GM06990 (cell line): ENCODE measurements around the gene ARHGEF37.

Experiments used
- DNase-seq: peaks from one replicate; pipeline ENCODE4 v3.0.0-alpha.2; 2011; ENCODE audit not compliant: insufficient read length; ENCODE audit errors: extremely low read depth
- H3K27me3 ChIP-seq: replicated peaks from 2 replicates; pipeline ENCODE4 v1.6.0; 2011; ENCODE audit warnings: low read length; ENCODE audit not compliant: control insufficient read depth, insufficient read depth
- H3K36me3 ChIP-seq: 2 replicates; pipeline ENCODE4 v1.5.1; 2011; ENCODE audit warnings: low read length; ENCODE audit not compliant: control insufficient read depth, insufficient read depth
- H3K4me3 ChIP-seq: replicated peaks from 2 replicates; pipeline ENCODE4 v1.5.1; 2011; ENCODE audit warnings: low read depth, mild to moderate bottlenecking, control low read depth, low read length
- TF ChIP-seq, protein P1 (sequence below): IDR thresholded peaks from 2 replicates; pipeline ENCODE4 v1.5.1; 2011; ENCODE audit warnings: low read length, control low read depth, mild to moderate bottlenecking, inconsistent platforms; ENCODE audit not compliant: insufficient read depth, poor library complexity, severe bottlenecking

The ARHGEF37 gene

GRCh38 chr5:149572576-149573231 is 8.6 kb upstream of the ARHGEF37 start:
- no peaks in the 10 kb centered on the region for H3K27me3 ChIP-seq
- TF ChIP-seq, protein P1, sequence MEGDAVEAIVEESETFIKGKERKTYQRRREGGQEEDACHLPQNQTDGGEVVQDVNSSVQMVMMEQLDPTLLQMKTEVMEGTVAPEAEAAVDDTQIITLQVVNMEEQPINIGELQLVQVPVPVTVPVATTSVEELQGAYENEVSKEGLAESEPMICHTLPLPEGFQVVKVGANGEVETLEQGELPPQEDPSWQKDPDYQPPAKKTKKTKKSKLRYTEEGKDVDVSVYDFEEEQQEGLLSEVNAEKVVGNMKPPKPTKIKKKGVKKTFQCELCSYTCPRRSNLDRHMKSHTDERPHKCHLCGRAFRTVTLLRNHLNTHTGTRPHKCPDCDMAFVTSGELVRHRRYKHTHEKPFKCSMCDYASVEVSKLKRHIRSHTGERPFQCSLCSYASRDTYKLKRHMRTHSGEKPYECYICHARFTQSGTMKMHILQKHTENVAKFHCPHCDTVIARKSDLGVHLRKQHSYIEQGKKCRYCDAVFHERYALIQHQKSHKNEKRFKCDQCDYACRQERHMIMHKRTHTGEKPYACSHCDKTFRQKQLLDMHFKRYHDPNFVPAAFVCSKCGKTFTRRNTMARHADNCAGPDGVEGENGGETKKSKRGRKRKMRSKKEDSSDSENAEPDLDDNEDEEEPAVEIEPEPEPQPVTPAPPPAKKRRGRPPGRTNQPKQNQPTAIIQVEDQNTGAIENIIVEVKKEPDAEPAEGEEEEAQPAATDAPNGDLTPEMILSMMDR: no peak
- H3K36me3 ChIP-seq: no peaks in the 10 kb centered on the region
- no peak overlapping the region for H3K4me3 ChIP-seq
- DNase-seq: no peak

- TF ChIP-seq, protein P1: no peak
- Histone ChIP-seq H3K4me3 (no peak overlapping the region), H3K27me3 (no peaks in the 10 kb centered on the region), H3K36me3 (no peaks in the 10 kb centered on the region)
- DNase-seq: no peak
These were observed 6.2 kb upstream of the ARHGEF37 start for GRCh38 chr5:149575131-149575530.

GRCh38 chr5:149576021-149576420 is 5.3 kb upstream of the ARHGEF37 start:
- DNase-seq: peak; percentile 25
- H3K4me3 ChIP-seq: no peak overlapping the region
- TF ChIP-seq, protein P1: no peak

GRCh38 chr5:149578896-149579295 is 2.4 kb upstream of the ARHGEF37 start:
- DNase-seq: no peak
- H3K36me3 ChIP-seq: no peaks in the 10 kb centered on the region
- TF ChIP-seq, protein P1: no peak
- H3K27me3 ChIP-seq: no peaks in the 10 kb centered on the region
- no peak overlapping the region for H3K4me3 ChIP-seq

More at GRCh38 chr5:149576021-149576420, 5.3 kb upstream of the ARHGEF37 start:
- Histone ChIP-seq H3K27me3 (no peaks in the 10 kb centered on the region), H3K36me3 (no peaks in the 10 kb centered on the region)

DNA sequence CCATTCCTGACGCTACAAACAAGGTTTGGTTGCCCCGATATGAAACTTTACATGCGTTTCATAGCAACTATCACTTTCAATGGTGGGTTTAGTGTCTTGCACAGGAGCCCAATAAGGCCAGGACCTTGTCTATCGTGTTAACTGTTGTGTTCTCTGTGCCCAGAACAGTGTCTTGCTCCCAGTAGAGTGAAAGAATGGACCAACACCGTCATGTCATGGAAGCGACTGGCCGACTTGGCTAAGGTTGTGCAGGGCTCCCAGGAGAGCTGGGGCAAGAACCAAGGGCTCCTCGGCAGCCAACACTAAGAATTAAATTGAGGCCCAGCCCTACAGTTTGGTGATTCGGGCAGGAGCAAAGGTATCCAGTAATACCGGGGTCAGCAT is 498 bp upstream of the ARHGEF37 start:
- no peak overlapping the region; the same call in 1 of the 2 replicates for H3K4me3 ChIP-seq
- DNase-seq: no peak
- H3K27me3 ChIP-seq: no peaks in the 10 kb centered on the region
- TF ChIP-seq, protein P1: no peak
- no peaks in the 10 kb centered on the region for H3K36me3 ChIP-seq
